ENCODE measurements around the gene SCIN.
A peak's percentile ranks its signal among the peaks of the same experiment; 100 is the strongest.
"Not testable (repeated sequence)": the region's sequence is repeated elsewhere in the genome, so short reads cannot be mapped to it uniquely, and the experiment has no call there.

SCIN gene

GRCh38 chr7:12661581-12661980, 91.1 kb downstream of the SCIN start:
- no peak overlapping the region for H3K9ac ChIP-seq (ENCODE audit: low read depth, low read length)
- no peaks in the 10 kb centered on the region for H3K36me3 ChIP-seq (ENCODE audit: insufficient read depth, low read length)
- H3K4me1 ChIP-seq (ENCODE audit: insufficient read depth, low read length) = no peaks in the 10 kb centered on the region
- H3K9me3 ChIP-seq (ENCODE audit: control insufficient read depth, insufficient read depth, low read length) = peaks cover 2% of the 10 kb centered on the region; the same call in 1 of the 2 replicates

- no peaks in the 10 kb centered on the region for H3K36me3 ChIP-seq (ENCODE audit: insufficient read depth, low read length)
- no peak overlapping the region for H3K9ac ChIP-seq (ENCODE audit: low read depth, low read length)
- no peaks in the 10 kb centered on the region for H3K9me3 ChIP-seq (ENCODE audit: control insufficient read depth, insufficient read depth, low read length)
- H3K4me1 ChIP-seq (ENCODE audit: insufficient read depth, low read length) = no peaks in the 10 kb centered on the region
These were observed 99.6 kb downstream of the SCIN start for GRCh38 chr7:12670000-12670729.

- Histone ChIP-seq H3K9ac (ENCODE audit: low read depth, low read length) (no peak overlapping the region), H3K9me3 (ENCODE audit: control insufficient read depth, insufficient read depth, low read length) (no peaks in the 10 kb centered on the region), H3K36me3 (ENCODE audit: insufficient read depth, low read length) (no peaks in the 10 kb centered on the region), H3K4me1 (ENCODE audit: insufficient read depth, low read length) (no peaks in the 10 kb centered on the region)
These were observed 100.4 kb downstream of the SCIN start for GRCh38 chr7:12670743-12671520.

- H3K4me1 ChIP-seq (ENCODE audit: insufficient read depth, low read length); H3K36me3 ChIP-seq (ENCODE audit: insufficient read depth, low read length); H3K9me3 ChIP-seq (ENCODE audit: control insufficient read depth, insufficient read depth, low read length); H3K9ac ChIP-seq (ENCODE audit: low read depth, low read length): not testable (repeated sequence)
These were observed 102.9 kb downstream of the SCIN start for GRCh38 chr7:12673436-12673835.

- Histone ChIP-seq H3K9ac (ENCODE audit: low read depth, low read length) (no peak overlapping the region), H3K4me1 (ENCODE audit: insufficient read depth, low read length) (no peaks in the 10 kb centered on the region), H3K9me3 (ENCODE audit: control insufficient read depth, insufficient read depth, low read length) (no peaks in the 10 kb centered on the region; the same call in 1 of the 2 replicates), H3K36me3 (ENCODE audit: insufficient read depth, low read length) (no peaks in the 10 kb centered on the region)
These were observed 103.5 kb downstream of the SCIN start for GRCh38 chr7:12674053-12674452.

DNA sequence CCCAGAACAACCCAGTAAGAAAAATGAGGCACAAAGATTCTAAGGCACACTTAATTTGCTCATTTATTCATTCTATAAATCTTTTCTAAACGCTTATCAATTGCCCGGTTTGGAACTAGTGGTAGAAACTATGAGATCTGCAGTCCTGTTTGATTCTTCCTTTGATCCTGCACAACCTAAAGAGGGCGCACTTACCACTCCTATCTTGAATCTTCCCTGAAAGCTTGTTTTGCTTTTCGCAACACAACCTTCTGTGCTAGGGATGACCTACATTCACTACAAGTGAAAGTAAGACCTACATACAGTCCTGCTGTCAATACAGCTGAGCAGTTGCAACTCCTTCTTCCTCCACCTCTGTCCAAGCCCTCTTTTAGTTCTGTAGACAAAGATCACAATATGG, 104.3 kb downstream of the SCIN start:
- H3K36me3 ChIP-seq (ENCODE audit: insufficient read depth, low read length) = no peaks in the 10 kb centered on the region
- H3K9me3 ChIP-seq (ENCODE audit: control insufficient read depth, insufficient read depth, low read length) = no peaks in the 10 kb centered on the region; the same call in 1 of the 2 replicates
- H3K9ac ChIP-seq (ENCODE audit: low read depth, low read length) = no peak overlapping the region
- H3K4me1 ChIP-seq (ENCODE audit: insufficient read depth, low read length) = no peaks in the 10 kb centered on the region

DNA sequence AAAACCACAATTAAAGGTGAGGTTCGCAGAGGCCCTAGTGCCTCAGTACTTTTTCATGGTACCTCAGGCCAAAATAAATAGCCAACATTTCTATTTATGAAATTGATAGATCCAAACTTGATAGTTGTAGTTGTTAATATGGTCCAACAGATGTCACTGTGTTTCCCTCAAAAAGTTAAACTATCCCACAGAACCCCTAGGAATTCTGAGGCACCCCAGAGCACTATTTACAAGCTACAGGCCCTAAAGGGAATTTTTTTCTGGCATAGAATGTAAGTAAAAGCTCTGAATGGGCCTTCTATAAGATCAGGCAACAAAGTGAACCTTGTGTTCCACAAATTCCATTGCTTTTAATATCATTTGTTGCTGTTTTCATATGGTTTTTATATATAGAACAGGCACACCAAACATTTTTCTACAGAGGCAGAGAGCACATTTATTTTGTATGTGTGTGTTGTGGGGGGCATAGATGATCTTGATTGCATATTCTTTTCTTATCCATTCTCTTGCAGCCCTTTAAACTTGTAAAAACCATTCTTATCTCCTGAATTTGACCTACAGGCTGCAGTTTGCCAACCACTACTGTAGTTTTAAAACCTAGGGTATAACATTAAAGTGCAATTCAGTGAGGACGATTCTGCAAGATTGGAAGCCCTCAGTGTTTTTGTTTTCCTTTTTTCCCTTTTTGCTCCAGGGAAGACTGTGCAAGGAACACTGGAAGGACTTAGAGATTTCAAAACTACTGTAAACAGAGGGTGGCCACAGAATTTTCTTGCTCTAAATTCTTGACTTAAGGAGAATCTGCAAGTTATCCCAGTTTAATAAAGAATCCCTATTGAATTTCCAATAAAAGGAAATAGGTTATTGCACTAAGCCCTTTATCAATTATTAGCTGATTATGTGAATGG, 113.4 kb downstream of the SCIN start:
- Histone ChIP-seq H3K36me3 (ENCODE audit: insufficient read depth, low read length) (no peaks in the 10 kb centered on the region), H3K9me3 (ENCODE audit: control insufficient read depth, insufficient read depth, low read length) (no peaks in the 10 kb centered on the region), H3K4me1 (ENCODE audit: insufficient read depth, low read length) (0 out of 2 replicates have a peak, but pooled peaks cover 3% of the 10 kb centered on the region), H3K9ac (ENCODE audit: low read depth, low read length) (no peak overlapping the region)

GRCh38 chr7:12684733-12685132, 114.2 kb downstream of the SCIN start:
- Histone ChIP-seq H3K4me1 (ENCODE audit: insufficient read depth, low read length) (0 out of 2 replicates have a peak, but pooled peaks cover 3% of the 10 kb centered on the region), H3K9me3 (ENCODE audit: control insufficient read depth, insufficient read depth, low read length) (no peaks in the 10 kb centered on the region), H3K36me3 (ENCODE audit: insufficient read depth, low read length) (no peaks in the 10 kb centered on the region), H3K9ac (ENCODE audit: low read depth, low read length) (no peak overlapping the region)

- Histone ChIP-seq H3K9me3 (ENCODE audit: control insufficient read depth, insufficient read depth, low read length) (no peaks in the 10 kb centered on the region), H3K9ac (ENCODE audit: low read depth, low read length) (peak overlapping the region; percentile 78; the same call in 1 of the 2 replicates), H3K36me3 (ENCODE audit: insufficient read depth, low read length) (no peaks in the 10 kb centered on the region), H3K4me1 (ENCODE audit: insufficient read depth, low read length) (0 out of 2 replicates have a peak, but pooled peaks cover 3% of the 10 kb centered on the region)
These were observed 115.0 kb downstream of the SCIN start for GRCh38 chr7:12685550-12685949.

GRCh38 chr7:12686234-12686890, 115.8 kb downstream of the SCIN start:
- no peaks in the 10 kb centered on the region for H3K9me3 ChIP-seq (ENCODE audit: control insufficient read depth, insufficient read depth, low read length)
- 0 out of 2 replicates have a peak, but pooled peaks cover 3% of the 10 kb centered on the region for H3K4me1 ChIP-seq (ENCODE audit: insufficient read depth, low read length)
- no peaks in the 10 kb centered on the region for H3K36me3 ChIP-seq (ENCODE audit: insufficient read depth, low read length)
- peak overlapping the region; percentile 78 for H3K9ac ChIP-seq (ENCODE audit: low read depth, low read length)

DNA sequence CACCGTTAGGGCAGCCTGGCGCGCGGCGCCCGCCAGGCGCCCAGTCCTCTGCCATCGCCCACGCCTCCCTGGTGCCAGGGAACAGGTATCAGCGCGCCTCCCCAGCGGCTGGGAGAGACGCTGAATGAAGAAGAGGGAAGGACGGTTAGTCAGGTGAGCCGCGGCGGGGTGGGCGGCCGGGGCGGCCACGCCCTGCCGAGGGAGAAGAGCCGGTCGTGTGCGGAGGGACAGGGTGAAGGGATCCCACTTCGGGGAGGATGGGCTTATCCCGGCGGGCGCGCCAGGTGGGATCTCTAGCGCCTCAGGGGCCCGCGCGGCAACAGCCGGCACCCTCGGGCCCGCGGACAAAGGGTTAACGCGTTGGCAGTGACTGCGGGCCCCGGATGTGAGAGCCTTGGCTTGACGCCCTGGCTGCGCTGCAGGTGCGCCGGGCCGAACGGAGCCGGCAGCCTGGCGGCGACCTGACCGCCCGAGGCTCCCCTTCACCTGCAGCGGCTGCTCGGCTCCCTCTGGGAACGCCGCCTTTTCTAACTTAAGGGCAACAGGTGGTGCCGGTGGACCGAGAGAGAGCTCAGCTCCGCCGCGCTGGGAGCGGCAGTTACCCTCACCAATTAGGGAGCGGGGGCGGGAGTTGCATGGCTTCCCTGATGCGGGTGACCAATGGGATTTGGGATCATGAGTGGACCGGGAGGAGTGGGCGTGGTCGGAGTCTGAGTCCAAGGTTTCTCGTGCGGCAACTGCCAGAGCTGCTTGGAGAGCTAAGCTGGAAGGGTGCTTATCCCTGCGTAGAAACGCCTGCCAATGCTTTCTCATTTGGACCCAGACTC, 116.6 kb downstream of the SCIN start, which contains the start of gene ARL4A:
Gene ARL4A, plus strand, starts transcription at position 743 of the 827 bp plus-strand sequence. CDS start 622 bp downstream, outside the sequence.
- Histone ChIP-seq H3K9ac (ENCODE audit: low read depth, low read length) (peak within 1 kb of the TSS; percentile 78), H3K4me1 (ENCODE audit: insufficient read depth, low read length) (0 out of 2 replicates have a peak, but pooled peaks cover 3% of the 10 kb centered on the region), H3K9me3 (ENCODE audit: control insufficient read depth, insufficient read depth, low read length) (no peaks in the 10 kb centered on the region), H3K36me3 (ENCODE audit: insufficient read depth, low read length) (no peaks in the 10 kb centered on the region)

DNA sequence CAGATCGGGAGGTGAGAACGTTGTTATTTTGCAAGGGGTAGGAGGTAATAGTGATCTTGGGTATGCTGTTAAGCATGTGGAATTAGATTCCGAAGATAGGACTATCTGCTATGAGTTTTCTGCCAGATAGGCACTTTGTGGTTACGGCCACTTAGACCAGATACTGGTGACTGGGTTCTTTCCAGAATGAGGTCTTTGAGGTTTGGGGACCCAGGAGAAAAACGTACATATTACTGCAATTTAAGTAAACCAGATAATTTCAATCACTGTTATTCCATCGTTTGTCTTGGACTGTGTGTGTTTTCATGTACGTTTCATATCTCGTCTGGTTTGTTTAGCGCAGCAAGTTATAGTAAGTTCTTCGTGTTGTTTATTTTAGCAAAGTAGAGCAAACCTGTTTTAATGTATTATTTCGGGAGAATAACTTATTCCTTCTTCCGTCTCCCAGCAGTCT, 117.2 kb downstream of the SCIN start:
- Histone ChIP-seq H3K36me3 (ENCODE audit: insufficient read depth, low read length) (no peaks in the 10 kb centered on the region), H3K9ac (ENCODE audit: low read depth, low read length) (peak overlapping the region; percentile 78), H3K9me3 (ENCODE audit: control insufficient read depth, insufficient read depth, low read length) (no peaks in the 10 kb centered on the region), H3K4me1 (ENCODE audit: insufficient read depth, low read length) (0 out of 2 replicates have a peak, but pooled peaks cover 3% of the 10 kb centered on the region)
